BLaER1 treated with 17β-estradiol and CSF1 and Interleukin-3, amounts not matched to agents 10 nM and 100 nM (cell line): ENCODE data around the gene PAX7.

Experiments used
- H3K27ac ChIP-seq, 11 experiments: shearing (Covaris generic); formaldehyde crosslinking; 2 replicates each; pipeline ENCODE4 v1.8.1; 2022
- H3K27me3 ChIP-seq, 11 experiments: shearing (Covaris generic); formaldehyde crosslinking; 2 replicates each; pipeline ENCODE4 v1.8.1; 2022
- H3K36me3 ChIP-seq, 11 experiments: shearing (Covaris generic); formaldehyde crosslinking; 2 replicates each; pipeline ENCODE4 v1.8.1; 2022
- H3K4me1 ChIP-seq, 10 experiments: shearing (Covaris generic); formaldehyde crosslinking; 2 replicates each; pipeline ENCODE4 v1.8.1; 2022
- H3K4me2 ChIP-seq, 11 experiments: shearing (Covaris generic); formaldehyde crosslinking; 2 replicates each; pipeline ENCODE4 v1.8.1; 2022
- H3K4me3 ChIP-seq, 10 experiments: shearing (Covaris generic); formaldehyde crosslinking; 2 replicates each; pipeline ENCODE4 v1.8.1; 2022
- H3K9ac ChIP-seq, 11 experiments: shearing (Covaris generic); formaldehyde crosslinking; 2 replicates each; pipeline ENCODE4 v1.8.1; 2022
- H3K9me3 ChIP-seq, 11 experiments: shearing (Covaris generic); formaldehyde crosslinking; replicated peaks in 1 of 11; 2 replicates each; pipeline ENCODE4 v1.8.1; 2022
- H4K20me1 ChIP-seq, 11 experiments: shearing (Covaris generic); formaldehyde crosslinking; 2 replicates each; pipeline ENCODE4 v1.8.1; 2022
- Cebpa-rat ChIP-seq, 11 experiments: shearing (Covaris generic); IDR thresholded peaks; 2 replicates each; pipeline ENCODE4 v1.8.1; 2022

The PAX7 gene

GRCh38 chr1:18643154-18644012, 12.7 kb downstream of the PAX7 start:
- Histone ChIP-seq H3K4me3 (peak overlapping the region in 2 of 10 experiments; percentile 10 to 21; a peak in 2 of 20 replicates), H3K27ac (no peak overlapping the region), H4K20me1 (peaks cover 0 to 89% (median 76%) of the 10 kb centered on the region in 11 experiments; a peak in 19 of 22 replicates), H3K36me3 (no peaks in the 10 kb centered on the region), H3K9ac (no peak overlapping the region), H3K4me1 (peaks cover 0 to 20% (median 14%) of the 10 kb centered on the region in 10 experiments; a peak in 13 of 20 replicates), H3K4me2 (peak overlapping the region in 10 of 11 experiments; percentile 9 to 72 (median 34); a peak in 12 of 22 replicates), H3K9me3 (peaks cover 0 to 3% (median 0%) of the 10 kb centered on the region in 11 experiments; a peak in 1 of 22 replicates), H3K27me3 (peaks cover 99 to 100% (median 100%) of the 10 kb centered on the region in 11 experiments)
- no peak for TF ChIP-seq Cebpa-rat (IDR thresholded peaks at IDR 0.05)

GRCh38 chr1:18644013-18644399, 13.4 kb downstream of the PAX7 start:
- peaks cover 0 to 6% (median 0%) of the 10 kb centered on the region in 11 experiments; a peak in 2 of 22 replicates for H3K9me3 ChIP-seq
- no peak overlapping the region for H3K27ac ChIP-seq
- H3K4me2 ChIP-seq, result peak overlapping the region in 10 of 11 experiments; percentile 9 to 72 (median 34); a peak in 10 of 22 replicates
- peaks cover 99 to 100% (median 100%) of the 10 kb centered on the region in 11 experiments for H3K27me3 ChIP-seq
- no peak overlapping the region for H3K9ac ChIP-seq
- H3K36me3 ChIP-seq, result no peaks in the 10 kb centered on the region
- H3K4me3 ChIP-seq, result peak overlapping the region in 1 of 10 experiments; percentile 10; a peak in 1 of 20 replicates
- peaks cover 0 to 20% (median 14%) of the 10 kb centered on the region in 10 experiments; a peak in 13 of 20 replicates for H3K4me1 ChIP-seq
- no peak for TF ChIP-seq Cebpa-rat (IDR thresholded peaks at IDR 0.05)
- peaks cover 0 to 89% (median 70%) of the 10 kb centered on the region in 11 experiments; a peak in 19 of 22 replicates for H4K20me1 ChIP-seq

- peaks cover 0 to 20% (median 14%) of the 10 kb centered on the region in 10 experiments; a peak in 13 of 20 replicates for H3K4me1 ChIP-seq
- no peak overlapping the region for H3K4me3 ChIP-seq
Measured at GRCh38 chr1:18644446-18644845, 13.8 kb downstream of the PAX7 start.

GRCh38 chr1:18644973-18645746, 14.5 kb downstream of the PAX7 start:
- TF ChIP-seq Cebpa-rat (IDR thresholded peaks at IDR 0.05), result no peak
- Histone ChIP-seq H3K27me3 (peaks cover 99 to 100% (median 100%) of the 10 kb centered on the region in 11 experiments), H3K4me2 (peak overlapping the region in 10 of 11 experiments; percentile 14 to 45 (median 26); a peak in 13 of 22 replicates), H3K4me1 (peaks cover 0 to 20% (median 14%) of the 10 kb centered on the region in 10 experiments; a peak in 13 of 20 replicates), H3K9ac (no peak overlapping the region), H3K27ac (no peak overlapping the region), H4K20me1 (peaks cover 0 to 87% (median 65%) of the 10 kb centered on the region in 11 experiments; a peak in 19 of 22 replicates), H3K36me3 (no peaks in the 10 kb centered on the region), H3K4me3 (peak overlapping the region in 1 of 10 experiments; percentile 16; a peak in 1 of 20 replicates), H3K9me3 (peaks cover 0 to 6% (median 0%) of the 10 kb centered on the region in 11 experiments; a peak in 2 of 22 replicates)

More at GRCh38 chr1:18644446-18644845, 13.8 kb downstream of the PAX7 start:
- H3K4me2 ChIP-seq, result no peak overlapping the region
- H3K27me3 ChIP-seq, result peaks cover 99 to 100% (median 100%) of the 10 kb centered on the region in 11 experiments
- no peaks in the 10 kb centered on the region for H3K36me3 ChIP-seq
- no peak overlapping the region for H3K27ac ChIP-seq
- H3K9ac ChIP-seq, result no peak overlapping the region
- peaks cover 0 to 6% (median 0%) of the 10 kb centered on the region in 11 experiments; a peak in 2 of 22 replicates for H3K9me3 ChIP-seq
- no peak for TF ChIP-seq Cebpa-rat (IDR thresholded peaks at IDR 0.05)
- H4K20me1 ChIP-seq, result peaks cover 0 to 88% (median 66%) of the 10 kb centered on the region in 11 experiments; a peak in 19 of 22 replicates

- Histone ChIP-seq H3K4me3 (no peak overlapping the region), H4K20me1 (peaks cover 0 to 88% (median 63%) of the 10 kb centered on the region in 11 experiments; a peak in 19 of 22 replicates), H3K9me3 (peaks cover 0 to 6% (median 0%) of the 10 kb centered on the region in 11 experiments; a peak in 2 of 22 replicates), H3K36me3 (no peaks in the 10 kb centered on the region), H3K4me1 (peaks cover 0 to 20% (median 14%) of the 10 kb centered on the region in 10 experiments; a peak in 13 of 20 replicates), H3K4me2 (peak overlapping the region in 1 of 11 experiments; percentile 29; a peak in 1 of 22 replicates), H3K9ac (no peak overlapping the region), H3K27ac (no peak overlapping the region), H3K27me3 (peaks cover 99 to 100% (median 100%) of the 10 kb centered on the region in 11 experiments)
- no peak for TF ChIP-seq Cebpa-rat (IDR thresholded peaks at IDR 0.05)
Measured at GRCh38 chr1:18645747-18646090, 15.1 kb downstream of the PAX7 start.

- Histone ChIP-seq H4K20me1 (peaks cover 0 to 86% (median 59%) of the 10 kb centered on the region in 11 experiments; a peak in 19 of 22 replicates), H3K9ac (0 out of 22 replicates have a peak overlapping the region, but pooled peaks of 1 of the 11 experiments have one; percentile 38), H3K27ac (no peak overlapping the region), H3K9me3 (peaks cover 0 to 6% (median 0%) of the 10 kb centered on the region in 11 experiments; a peak in 2 of 22 replicates), H3K4me3 (peak overlapping the region in 4 of 10 experiments; percentile 32 to 42 (median 41); a peak in 7 of 20 replicates), H3K4me1 (peaks cover 0 to 20% (median 14%) of the 10 kb centered on the region in 10 experiments; a peak in 13 of 20 replicates), H3K4me2 (peak overlapping the region in 9 of 11 experiments; percentile 23 to 82 (median 37); a peak in 11 of 22 replicates), H3K27me3 (peaks cover 99 to 100% (median 100%) of the 10 kb centered on the region in 11 experiments), H3K36me3 (no peaks in the 10 kb centered on the region)
- no peak for TF ChIP-seq Cebpa-rat (IDR thresholded peaks at IDR 0.05)
Measured at GRCh38 chr1:18646091-18646785, 15.6 kb downstream of the PAX7 start.

GRCh38 chr1:18646786-18647410, 16.3 kb downstream of the PAX7 start:
- no peak for TF ChIP-seq Cebpa-rat (IDR thresholded peaks at IDR 0.05)
- Histone ChIP-seq H3K27ac (no peak overlapping the region), H3K36me3 (no peaks in the 10 kb centered on the region), H4K20me1 (peaks cover 0 to 80% (median 55%) of the 10 kb centered on the region in 11 experiments; a peak in 19 of 22 replicates), H3K27me3 (peaks cover 98 to 100% (median 99%) of the 10 kb centered on the region in 11 experiments), H3K4me1 (peaks cover 0 to 20% (median 14%) of the 10 kb centered on the region in 10 experiments; a peak in 13 of 20 replicates), H3K9ac (0 out of 22 replicates have a peak overlapping the region, but pooled peaks of 1 of the 11 experiments have one; percentile 38), H3K4me2 (peak overlapping the region in 9 of 11 experiments; percentile 23 to 82 (median 37); a peak in 13 of 22 replicates), H3K9me3 (peaks cover 0 to 6% (median 0%) of the 10 kb centered on the region in 11 experiments; a peak in 2 of 22 replicates), H3K4me3 (peak overlapping the region in 4 of 10 experiments; percentile 32 to 42 (median 41); a peak in 7 of 20 replicates)
